Lower leg skin (tissue), 4 donors: ENCODE data around the gene FGF12. TPM values are rescaled to one million over a fixed set of nuclear protein-coding genes. Genes with fewer than 3 reads are reported as not detected.
A peak's percentile ranks its signal among the peaks of the same experiment; 100 is the strongest.

Experiments used
- DNase-seq, 2 donors: peaks; one replicate each; pipeline ENCODE4 v3.0.0-alpha.2; 2019; ENCODE audit warnings: low spot score in 2 of 2
- H3K4me3 ChIP-seq: fragments of 200-600 bp; sonication (generic); 2 replicates; pipeline ENCODE4 v1.5.1; 2017; ENCODE audit warnings: mild to moderate bottlenecking, low read depth; ENCODE audit not compliant: poor library complexity, severe bottlenecking
- POLR2A ChIP-seq, 2 donors: fragments of 450-650 bp; IDR thresholded peaks; one replicate each; pipeline ENCODE4 v1.6.1; 2016 to 2017; ENCODE audit warnings: antibody characterized with exemption in 2 of 2, mild to moderate bottlenecking in 1 of 2, moderate library complexity in 1 of 2
- WGBS, 2 donors: methylation state at CpG; one replicate each; pipeline ENCODE4 v1.1.5; 2018; 5-methylcytosine and 5-hydroxymethylcytosine counted together
- intact Hi-C: fragments of 100-400 bp; cut with DNase I; formaldehyde crosslinking; loops from one replicate; pipeline ENCODE4 v1.15.0; 2023; ENCODE audit warnings: low total_unique reads
- total RNA-seq, 4 donors: library from RNA; depleted of rRNA; stranded (reverse); fragments of >200 nt; gene quantifications; one replicate each; pipeline ENCODE4 v1.1.0, GENCODE V29; 2016
- TF ChIP-seq, protein P1 (sequence below), 3 donors: fragments of 450-650 bp; IDR thresholded peaks; one replicate each; pipeline ENCODE4 v1.5.1; 2016; ENCODE audit warnings: antibody characterized with exemption in 3 of 3, mild to moderate bottlenecking in 3 of 3, moderate library complexity in 2 of 3

Gene FGF12
- total RNA-seq, 4 donors from 2014 or later: 0.05 to 0.45 (median 0.19) TPM; not detected in 1

DNA sequence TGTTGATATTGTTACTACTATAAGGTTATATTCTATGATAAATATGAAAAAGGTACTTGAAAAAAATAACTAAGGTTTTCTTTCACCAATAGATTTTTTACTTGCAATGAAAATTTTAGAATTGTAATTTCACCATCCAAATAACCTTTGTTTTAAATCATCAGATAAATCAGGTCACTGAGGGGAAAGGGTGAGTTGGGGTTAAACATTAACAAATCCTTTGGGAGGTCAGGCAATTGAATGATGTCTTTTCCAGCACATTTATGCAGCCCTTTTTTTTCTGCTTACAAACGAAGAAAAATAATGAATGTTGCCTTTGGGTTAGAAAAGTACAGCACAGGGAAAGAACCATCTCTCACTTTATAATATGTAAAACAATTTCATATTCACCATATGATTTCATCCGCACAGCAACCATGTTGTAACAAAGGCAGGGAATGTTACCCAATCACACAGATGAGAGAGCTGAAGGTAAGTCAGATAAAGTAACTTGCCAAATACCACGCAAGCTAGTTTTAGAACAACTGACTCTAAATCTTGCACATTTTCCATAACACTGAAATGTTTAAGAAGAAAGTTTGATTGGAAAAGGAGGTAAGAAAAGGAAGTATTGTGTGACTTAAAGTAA lies 151.3 kb downstream of the FGF12 start:
- WGBS, 2 donors: 52 to 76% methylated on average over 3 of the region's 3 CpGs
- intact Hi-C loops: no loop called here
- no peak overlapping the region for H3K4me3 ChIP-seq
- TF ChIP-seq POLR2A (IDR thresholded peaks at IDR 0.05): no peak
- TF ChIP-seq, protein P1, sequence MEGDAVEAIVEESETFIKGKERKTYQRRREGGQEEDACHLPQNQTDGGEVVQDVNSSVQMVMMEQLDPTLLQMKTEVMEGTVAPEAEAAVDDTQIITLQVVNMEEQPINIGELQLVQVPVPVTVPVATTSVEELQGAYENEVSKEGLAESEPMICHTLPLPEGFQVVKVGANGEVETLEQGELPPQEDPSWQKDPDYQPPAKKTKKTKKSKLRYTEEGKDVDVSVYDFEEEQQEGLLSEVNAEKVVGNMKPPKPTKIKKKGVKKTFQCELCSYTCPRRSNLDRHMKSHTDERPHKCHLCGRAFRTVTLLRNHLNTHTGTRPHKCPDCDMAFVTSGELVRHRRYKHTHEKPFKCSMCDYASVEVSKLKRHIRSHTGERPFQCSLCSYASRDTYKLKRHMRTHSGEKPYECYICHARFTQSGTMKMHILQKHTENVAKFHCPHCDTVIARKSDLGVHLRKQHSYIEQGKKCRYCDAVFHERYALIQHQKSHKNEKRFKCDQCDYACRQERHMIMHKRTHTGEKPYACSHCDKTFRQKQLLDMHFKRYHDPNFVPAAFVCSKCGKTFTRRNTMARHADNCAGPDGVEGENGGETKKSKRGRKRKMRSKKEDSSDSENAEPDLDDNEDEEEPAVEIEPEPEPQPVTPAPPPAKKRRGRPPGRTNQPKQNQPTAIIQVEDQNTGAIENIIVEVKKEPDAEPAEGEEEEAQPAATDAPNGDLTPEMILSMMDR (IDR thresholded peaks at IDR 0.05): no peak
- DNase-seq: no peak

DNA sequence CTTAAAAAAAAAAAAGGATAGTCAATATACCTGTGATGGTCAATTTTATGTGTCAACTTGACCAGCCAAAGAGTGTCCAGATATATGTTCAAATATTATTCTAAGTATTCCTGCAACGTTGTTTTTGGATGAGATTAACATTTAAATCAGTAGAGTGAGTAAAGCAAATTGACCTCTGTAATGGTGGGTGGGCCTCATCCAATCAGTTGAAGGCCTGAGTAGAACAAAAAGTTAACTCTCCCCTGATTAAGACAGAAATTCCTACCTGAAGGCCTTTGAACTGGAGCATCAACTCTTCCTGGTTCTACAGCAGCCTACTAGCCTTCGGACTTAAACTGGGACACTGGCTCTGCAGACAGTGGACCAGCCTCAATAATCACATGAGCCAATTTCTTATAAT lies 154.1 kb downstream of the FGF12 start:
- no peak for DNase-seq
- intact Hi-C loops: no loop called here
- TF ChIP-seq POLR2A (IDR thresholded peaks at IDR 0.05): no peak
- TF ChIP-seq, protein P1 (IDR thresholded peaks at IDR 0.05): no peak
- WGBS, 2 donors: 88 to 92% methylated on average over 2 of the region's 2 CpGs
- no peak overlapping the region for H3K4me3 ChIP-seq

DNA sequence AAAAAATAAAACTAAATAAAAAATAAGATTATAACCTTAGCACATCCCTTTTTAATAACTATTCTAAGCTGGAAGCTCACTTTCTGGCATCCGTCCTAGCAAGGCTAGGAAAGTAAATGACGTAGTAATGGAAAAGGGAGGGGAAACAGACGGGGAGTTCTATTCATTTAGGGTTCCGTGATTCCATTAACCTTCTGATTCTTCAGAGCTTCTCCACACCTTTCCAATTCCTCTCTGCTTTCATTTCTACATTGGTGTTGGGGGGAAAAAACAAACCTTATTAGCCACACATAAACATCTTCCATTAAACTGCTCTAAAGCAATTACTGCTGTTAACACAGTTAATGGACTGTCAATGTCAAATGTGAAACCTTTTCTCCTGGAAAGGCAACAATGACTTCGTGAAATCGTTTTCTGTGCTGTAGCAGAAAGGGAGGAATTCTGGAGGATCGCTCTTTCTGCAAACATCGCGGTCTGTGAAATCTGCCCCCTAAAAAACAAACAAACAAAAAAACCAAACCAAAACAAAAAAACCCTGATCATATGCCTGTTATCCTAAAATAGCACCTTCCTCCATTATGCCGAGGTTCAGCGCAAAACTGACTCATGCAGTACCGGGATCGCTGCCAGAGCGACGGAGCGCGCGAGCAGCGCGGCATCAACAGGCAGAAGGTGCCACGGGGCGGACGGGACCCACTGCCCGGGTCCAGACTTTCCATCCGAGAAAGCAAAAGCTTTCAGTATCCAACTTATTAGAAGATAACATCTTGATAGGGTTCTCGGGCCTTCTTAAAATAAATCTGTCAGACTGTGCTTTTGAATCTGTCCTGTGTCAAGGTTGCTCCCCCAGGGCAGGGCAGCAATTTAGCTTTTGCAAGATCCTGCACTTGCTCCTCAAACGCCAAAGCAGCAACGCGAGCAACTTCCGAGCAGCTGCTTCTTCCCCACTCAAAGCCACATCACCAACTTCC lies 156.2 kb downstream of the FGF12 start:
- no peak overlapping the region for H3K4me3 ChIP-seq
- TF ChIP-seq, protein P1 (IDR thresholded peaks at IDR 0.05): no peak
- TF ChIP-seq POLR2A (IDR thresholded peaks at IDR 0.05): no peak
- WGBS, 2 donors: 30 to 45% methylated on average over 27 to 30 of the region's 30 CpGs
- DNase-seq: peak in 1 of 2 donors; percentile 16
- intact Hi-C loops: no loop called here

DNA sequence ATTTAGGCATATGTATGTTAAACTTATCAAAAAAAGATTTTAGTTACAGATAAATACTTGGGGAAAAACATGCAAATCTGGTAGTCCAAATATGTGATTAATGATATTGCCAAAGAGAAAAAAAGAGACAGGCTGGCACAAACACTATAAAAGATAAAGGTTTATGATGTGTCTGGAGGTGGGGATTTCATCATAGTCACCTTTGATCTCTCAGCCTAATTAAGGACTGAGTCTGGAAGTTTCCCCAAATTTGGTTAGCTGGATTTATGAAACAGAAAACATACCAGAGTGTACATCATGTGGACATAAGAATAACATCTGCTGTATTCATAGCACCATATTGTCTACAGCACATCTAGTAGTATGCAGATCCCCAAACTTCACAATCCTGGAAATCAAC lies 157.0 kb downstream of the FGF12 start:
- no peak for DNase-seq
- TF ChIP-seq POLR2A (IDR thresholded peaks at IDR 0.05): no peak
- TF ChIP-seq, protein P1 (IDR thresholded peaks at IDR 0.05): no peak
- intact Hi-C loops: no loop called here
- H3K4me3 ChIP-seq: no peak overlapping the region

DNA sequence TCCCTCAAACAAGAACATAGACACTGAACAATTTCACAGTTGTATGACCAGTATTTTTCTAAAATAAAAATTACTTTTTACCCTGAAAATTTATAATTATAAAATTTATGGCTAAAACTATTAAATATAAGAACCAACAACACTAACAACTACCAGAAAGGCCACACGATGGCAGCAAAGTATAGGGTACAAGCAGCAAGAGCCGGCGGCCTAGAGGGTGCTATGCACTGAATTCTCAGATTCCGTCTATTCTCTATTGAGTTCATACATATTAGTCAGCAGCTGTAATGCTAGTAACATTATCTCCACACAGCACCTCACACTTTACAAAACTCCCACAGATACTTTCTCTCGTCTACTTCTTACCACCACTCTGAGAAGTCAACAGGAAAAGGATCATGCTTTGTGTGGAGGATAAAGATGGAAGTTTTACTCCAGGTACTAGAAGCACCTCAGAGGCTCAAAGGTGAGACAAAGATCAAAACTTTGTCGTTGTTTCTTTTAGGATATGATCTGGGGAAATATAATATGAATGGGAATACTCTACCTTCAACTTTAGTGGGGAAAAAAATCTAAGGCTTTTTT lies 160.5 kb downstream of the FGF12 start:
- TF ChIP-seq, protein P1 (IDR thresholded peaks at IDR 0.05): no peak
- TF ChIP-seq POLR2A (IDR thresholded peaks at IDR 0.05): no peak
- DNase-seq: peak; percentile 67 to 89
- WGBS, 2 donors: 10 to 12% methylated on average over 6 of the region's 6 CpGs
- intact Hi-C loops: loop anchor here (10.0 kb wide), 1 partner anchor 238 kb away; no protein-coding TSS in a partner anchor
- H3K4me3 ChIP-seq: no peak overlapping the region
